Activated CD8-positive, alpha-beta memory T cell treated with anti-CD3 and anti-CD28 coated beads, Interleukin-2, amount 10 ng/mL, durations not matched to agents 7 days and 5 days (primary cell): ENCODE data around the gene GPR55. TPM values are rescaled to one million over a fixed set of nuclear protein-coding genes. Genes with fewer than 3 reads are reported as not detected.
A peak's percentile ranks its signal among the peaks of the same experiment; 100 is the strongest.

Experiments
- ATAC-seq: fragments of 150-1000 bp; cut with Tn5 transposase; one replicate; pipeline ENCODE4 v1.10.0; 2021; ENCODE audit warnings: moderate library complexity
- CTCF ChIA-PET: fragments of 350-600 bp; sonication (Branson Sonifier 250); formaldehyde crosslinking; loops from one replicate; lab custom pipeline; 2021; ENCODE audit warnings: antibody characterized with exemption; lab: Charles Lee
- DNase-seq: peaks from one replicate; pipeline ENCODE4 v3.0.0-alpha.2; 2020
- H3K27ac Mint-ChIP-seq: one replicate; pipeline ENCODE4 v1.8.0; 2021; ENCODE audit warnings: mild to moderate bottlenecking, mixed read lengths
- H3K27me3 Mint-ChIP-seq: one replicate; pipeline ENCODE4 v1.8.0; 2021; ENCODE audit warnings: mixed read lengths
- H3K36me3 Mint-ChIP-seq: one replicate; pipeline ENCODE4 v1.8.0; 2021; ENCODE audit warnings: mild to moderate bottlenecking, mixed read lengths
- H3K4me1 Mint-ChIP-seq: one replicate; pipeline ENCODE4 v1.8.0; 2021; ENCODE audit warnings: mixed read lengths
- H3K4me3 Mint-ChIP-seq: one replicate; pipeline ENCODE4 v1.8.0; 2021; ENCODE audit warnings: mild to moderate bottlenecking, moderate library complexity, mixed read lengths
- H3K9me3 Mint-ChIP-seq: one replicate; pipeline ENCODE4 v1.8.0; 2022; ENCODE audit warnings: low read depth, mixed read lengths
- total RNA-seq, 2 experiments: library from RNA; stranded (reverse); gene quantifications; one replicate each; pipeline ENCODE4 v1.2.3, GENCODE V29; 2021

GPR55 gene
- total RNA-seq, 2 experiments from 2014 or later = 42.1 to 58.8 TPM

DNA sequence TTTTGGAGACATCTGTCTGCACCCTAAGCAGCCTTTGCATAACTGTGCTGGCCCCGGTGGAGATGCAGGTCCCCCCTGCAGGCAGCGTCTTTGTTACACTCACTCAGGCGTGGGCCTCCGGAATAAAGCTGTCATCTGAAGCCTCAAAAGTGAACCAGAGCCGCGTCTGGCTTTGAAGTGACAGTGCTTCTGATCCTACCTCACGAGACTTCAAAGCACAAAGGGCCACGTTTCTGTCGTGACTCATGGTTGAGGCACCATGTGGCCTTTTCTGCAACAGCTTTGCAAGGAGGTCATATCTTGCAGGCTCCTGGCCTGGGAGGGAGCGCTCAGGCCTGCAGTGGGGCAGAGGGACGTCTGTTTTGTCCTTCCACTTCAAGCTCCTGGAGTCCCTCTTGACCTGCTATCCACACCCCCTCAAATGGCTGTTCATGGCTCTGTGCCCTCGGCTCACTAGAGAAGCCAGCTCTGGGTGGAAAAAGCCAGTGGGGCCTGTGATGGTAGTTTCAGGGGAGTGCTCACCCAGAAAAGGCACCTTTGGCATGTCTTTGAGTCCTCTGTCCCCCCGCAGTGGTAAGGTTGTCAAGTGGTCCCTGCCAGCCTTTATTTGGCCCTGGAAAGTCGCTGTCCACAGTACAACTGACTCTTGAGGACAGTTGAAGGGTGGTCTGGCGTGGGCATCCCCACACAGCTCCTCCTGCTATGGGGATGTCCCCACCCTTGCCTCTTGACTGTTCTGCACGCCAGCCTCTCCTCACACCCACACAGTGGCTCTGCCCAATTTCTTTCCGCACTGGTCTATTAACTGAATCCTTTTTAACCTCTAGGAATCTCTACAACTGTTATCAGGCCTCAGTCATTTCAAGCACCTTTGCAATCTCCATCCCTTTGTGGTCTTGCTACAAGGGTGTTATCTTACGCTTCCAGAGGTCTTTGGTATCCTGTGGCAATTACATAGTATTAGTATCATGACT, 19.3 kb downstream of the GPR55 start:
- DNase-seq = peak; percentile 82
- peaks cover 29% of the 10 kb centered on the region for H3K36me3 Mint-ChIP-seq
- peaks cover 78% of the 10 kb centered on the region for H3K4me1 Mint-ChIP-seq
- no peak overlapping the region for H3K4me3 Mint-ChIP-seq
- no peaks in the 10 kb centered on the region for H3K9me3 Mint-ChIP-seq
- CTCF ChIA-PET = interaction anchor here (0.5 to 22.6 kb wide), 10 partner anchors 8 to 443 kb away, joined by 3 to 309 read pairs (median 3); partner anchors contain the start of gene GPR55
- peak; percentile 69 for ATAC-seq
- H3K27ac Mint-ChIP-seq = peak overlapping the region; percentile 63
- H3K27me3 Mint-ChIP-seq = peaks cover 13% of the 10 kb centered on the region

DNA sequence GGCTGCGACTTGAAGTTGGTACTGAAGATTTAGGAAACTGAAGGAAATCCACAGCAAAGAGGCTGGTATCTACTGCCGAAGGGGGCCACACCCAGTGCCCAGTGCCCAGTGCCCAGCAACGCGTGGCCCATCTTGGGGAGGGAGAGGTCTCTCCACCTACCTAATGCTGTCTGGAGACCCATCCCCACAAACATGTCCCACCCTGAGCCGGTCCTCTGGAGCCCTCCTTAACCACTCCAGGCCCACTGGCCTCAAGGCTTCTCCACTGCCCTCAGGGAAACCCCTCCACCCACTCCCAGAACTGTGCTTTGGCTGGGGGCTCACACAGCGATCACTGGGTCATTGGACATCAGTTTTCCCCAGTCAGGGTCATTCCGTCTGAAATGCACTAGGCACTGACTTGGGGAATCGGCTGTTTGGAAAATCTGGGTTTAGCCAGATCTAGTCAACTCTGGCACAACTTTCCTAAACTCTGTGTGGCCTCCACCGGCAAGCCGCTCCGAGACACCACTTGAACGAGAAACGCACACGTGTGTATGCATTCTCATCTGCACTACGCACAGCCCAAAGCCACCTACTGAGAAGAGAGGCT, 20.1 kb downstream of the GPR55 start:
- no peak overlapping the region for H3K4me3 Mint-ChIP-seq
- H3K4me1 Mint-ChIP-seq = peaks cover 73% of the 10 kb centered on the region
- ATAC-seq (no peak), DNase-seq (peak; percentile 40)
- peaks cover 19% of the 10 kb centered on the region for H3K27me3 Mint-ChIP-seq
- CTCF ChIA-PET = interaction anchor here (0.5 to 22.6 kb wide), 12 partner anchors 9 to 444 kb away, joined by 3 to 309 read pairs (median 4); partner anchors contain the start of gene GPR55
- H3K9me3 Mint-ChIP-seq = no peaks in the 10 kb centered on the region
- H3K27ac Mint-ChIP-seq = peak overlapping the region; percentile 63
- H3K36me3 Mint-ChIP-seq = peaks cover 21% of the 10 kb centered on the region

DNA sequence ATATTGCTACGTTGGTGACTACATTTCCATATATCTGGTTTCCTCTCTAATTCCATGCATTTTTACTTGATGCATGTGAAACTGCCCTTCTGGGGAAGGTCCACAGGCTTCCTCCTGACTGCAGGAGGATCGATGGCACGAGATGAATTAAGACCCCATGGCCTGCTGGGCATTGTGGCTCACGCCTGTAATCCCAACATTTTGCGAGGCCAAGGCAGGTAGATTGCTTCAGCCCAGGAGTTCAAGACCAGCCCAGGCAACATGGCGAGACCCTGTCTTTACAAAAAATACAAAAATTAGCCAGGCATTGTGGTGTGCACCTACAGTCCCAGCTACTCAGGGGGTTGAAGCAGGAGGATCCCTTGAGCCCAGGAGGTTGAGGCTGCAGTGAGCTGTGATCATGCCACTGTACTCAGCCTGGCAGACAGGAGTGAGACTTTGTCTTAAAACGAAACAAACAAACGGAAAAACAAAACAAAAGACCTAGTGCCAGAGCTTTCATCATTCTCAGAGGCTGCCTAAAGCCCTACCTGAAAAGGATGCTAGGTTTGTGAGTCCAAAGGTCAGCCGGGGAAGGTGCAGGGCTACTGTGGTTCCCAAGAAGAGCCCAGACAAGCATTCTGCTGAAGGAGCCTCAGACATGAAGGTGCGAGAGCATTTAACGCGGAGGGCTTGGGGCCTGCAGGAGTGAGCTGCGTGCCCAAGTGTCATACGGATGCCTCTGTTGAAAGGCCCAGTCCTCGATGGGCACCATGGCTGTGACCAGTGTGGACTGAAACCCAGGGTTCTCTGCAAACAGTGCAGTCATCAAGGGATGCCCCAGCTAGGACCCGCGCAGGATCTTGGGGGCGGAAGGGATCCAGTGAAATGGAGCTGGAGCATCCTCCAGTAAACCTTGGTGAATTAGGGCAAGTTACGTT, 21.6 kb downstream of the GPR55 start:
- CTCF ChIA-PET = interaction anchor here (0.6 to 22.6 kb wide), 9 partner anchors 10 to 155 kb away, joined by 3 to 309 read pairs (median 5); partner anchors contain the start of gene GPR55
- peak overlapping the region; percentile 28 for H3K27ac Mint-ChIP-seq
- peaks cover 19% of the 10 kb centered on the region for H3K27me3 Mint-ChIP-seq
- peak; percentile 38 for DNase-seq
- peaks cover 12% of the 10 kb centered on the region for H3K36me3 Mint-ChIP-seq
- no peaks in the 10 kb centered on the region for H3K9me3 Mint-ChIP-seq
- H3K4me1 Mint-ChIP-seq = peaks cover 66% of the 10 kb centered on the region
- H3K4me3 Mint-ChIP-seq = no peak overlapping the region
- ATAC-seq = no peak

GRCh38 chr2:230902180-230902899, 22.7 kb downstream of the GPR55 start:
- CTCF ChIA-PET = interaction anchor here (0.6 to 22.6 kb wide), 22 partner anchors 9 to 157 kb away, joined by 3 to 309 read pairs (median 4); partner anchors contain the start of gene GPR55
- no peak overlapping the region for H3K27ac Mint-ChIP-seq
- H3K9me3 Mint-ChIP-seq = no peaks in the 10 kb centered on the region
- peak; percentile 76 for DNase-seq
- ATAC-seq = peak; percentile 64
- peaks cover 23% of the 10 kb centered on the region for H3K27me3 Mint-ChIP-seq
- peaks cover 7% of the 10 kb centered on the region for H3K36me3 Mint-ChIP-seq
- no peak overlapping the region for H3K4me3 Mint-ChIP-seq
- peaks cover 59% of the 10 kb centered on the region for H3K4me1 Mint-ChIP-seq

DNA sequence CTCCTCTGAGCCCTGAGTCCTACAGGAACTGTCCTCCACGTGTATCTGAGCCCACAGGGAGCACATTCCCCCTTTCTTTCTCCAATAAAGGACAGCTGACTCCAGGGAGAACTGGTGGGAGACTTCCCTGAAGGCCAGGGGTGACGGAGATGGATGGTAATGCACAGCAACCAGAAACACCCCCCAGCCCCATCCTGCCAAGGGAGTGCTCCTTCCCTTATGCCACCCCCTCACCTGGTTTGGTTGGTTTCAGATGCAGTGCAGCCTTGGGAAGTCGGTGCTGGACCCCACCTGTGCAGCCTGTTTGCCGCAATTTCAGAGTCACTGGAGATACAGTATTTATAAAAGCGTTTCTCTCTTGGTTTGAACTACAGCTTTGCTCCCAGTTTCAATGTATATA, 24.0 kb downstream of the GPR55 start:
- H3K27ac Mint-ChIP-seq = no peak overlapping the region

GRCh38 chr2:230900336-230900995, 24.6 kb downstream of the GPR55 start:
- ATAC-seq (no peak), DNase-seq (peak; percentile 31)
- no peak overlapping the region for H3K27ac Mint-ChIP-seq
- H3K4me3 Mint-ChIP-seq = no peak overlapping the region
- CTCF ChIA-PET = interaction anchor here (0.9 to 22.6 kb wide), 6 partner anchors 7 to 153 kb away, joined by 3 to 309 read pairs (median 12); partner anchors contain the start of gene GPR55
- H3K36me3 Mint-ChIP-seq = no peaks in the 10 kb centered on the region
- no peaks in the 10 kb centered on the region for H3K9me3 Mint-ChIP-seq
- H3K27me3 Mint-ChIP-seq = peaks cover 31% of the 10 kb centered on the region
- H3K4me1 Mint-ChIP-seq = peaks cover 54% of the 10 kb centered on the region

More for the DNA sequence above, 24.0 kb downstream of the GPR55 start:
- peak; percentile 34 for DNase-seq
- CTCF ChIA-PET = interaction anchor here (1.5 to 22.6 kb wide), 8 partner anchors 8 to 152 kb away, joined by 3 to 309 read pairs (median 10); partner anchors contain the start of gene GPR55
- Mint-ChIP-seq H3K4me3 (no peak overlapping the region), H3K9me3 (no peaks in the 10 kb centered on the region), H3K27me3 (peaks cover 31% of the 10 kb centered on the region), H3K4me1 (peaks cover 54% of the 10 kb centered on the region), H3K36me3 (peaks cover 1% of the 10 kb centered on the region)
- ATAC-seq = no peak

GRCh38 chr2:230899786-230900185, 25.3 kb downstream of the GPR55 start:
- Mint-ChIP-seq H3K36me3 (no peaks in the 10 kb centered on the region), H3K9me3 (no peaks in the 10 kb centered on the region), H3K4me3 (no peak overlapping the region), H3K27me3 (peaks cover 31% of the 10 kb centered on the region), H3K4me1 (peaks cover 50% of the 10 kb centered on the region), H3K27ac (no peak overlapping the region)
- ATAC-seq = peak; percentile 54
- CTCF ChIA-PET = interaction anchor here (0.9 to 22.6 kb wide), 5 partner anchors 11 to 153 kb away, joined by 3 to 309 read pairs (median 5); partner anchors contain the start of gene GPR55
- peak; percentile 57 for DNase-seq

DNA sequence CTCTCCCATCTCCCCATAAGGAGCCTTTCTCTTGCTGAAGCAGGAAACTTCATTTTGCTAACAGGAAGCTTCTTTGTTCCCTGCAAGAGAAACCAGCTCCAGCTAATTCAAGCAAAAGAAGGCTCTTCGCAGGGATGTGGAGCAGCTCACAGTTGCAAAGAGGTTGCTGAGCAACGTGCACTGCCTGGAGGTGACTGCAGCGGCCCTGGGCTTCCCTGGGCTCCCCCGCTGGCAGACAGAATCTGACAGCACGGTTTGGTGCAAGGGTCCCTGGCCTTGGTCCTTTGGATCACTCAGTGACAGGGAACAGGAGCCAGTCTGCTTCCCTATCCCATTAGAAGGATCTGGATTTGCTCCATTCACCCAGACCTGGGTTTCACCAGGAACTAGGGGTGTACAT, 25.8 kb downstream of the GPR55 start:
- Mint-ChIP-seq H3K36me3 (no peaks in the 10 kb centered on the region), H3K4me3 (no peak overlapping the region), H3K4me1 (peaks cover 50% of the 10 kb centered on the region), H3K27me3 (peaks cover 36% of the 10 kb centered on the region), H3K9me3 (no peaks in the 10 kb centered on the region), H3K27ac (no peak overlapping the region)
- DNase-seq (peak; percentile 33), ATAC-seq (no peak)
- CTCF ChIA-PET = interaction anchor here (1.8 to 22.6 kb wide), 3 partner anchors 21 to 86 kb away, joined by 5 to 309 read pairs (median 11); partner anchors contain the start of gene GPR55

DNA sequence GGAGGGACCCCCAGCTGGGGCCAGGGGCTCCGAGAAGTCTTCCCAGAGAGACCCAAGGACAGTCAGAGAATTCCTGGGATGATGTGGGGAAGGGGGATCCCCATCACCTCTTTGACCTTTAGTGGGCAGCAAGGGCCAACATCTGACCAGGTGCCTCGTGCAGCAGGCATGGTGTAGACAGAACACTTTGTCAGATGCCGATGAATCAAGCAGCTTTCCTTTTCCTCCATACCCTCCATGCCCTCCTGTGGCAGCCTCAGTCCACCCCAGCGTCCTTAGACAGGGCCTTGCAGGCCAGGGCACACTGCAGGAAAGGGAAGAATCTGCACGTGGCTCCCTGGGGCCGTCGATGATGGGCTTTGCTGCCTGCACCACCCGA, 26.3 kb downstream of the GPR55 start:
- no peak overlapping the region for H3K4me3 Mint-ChIP-seq
- H3K27ac Mint-ChIP-seq = no peak overlapping the region
- CTCF ChIA-PET = interaction anchor here (1.8 to 22.6 kb wide), 4 partner anchors 21 to 152 kb away, joined by 4 to 309 read pairs (median 8); partner anchors contain the start of gene GPR55
- H3K27me3 Mint-ChIP-seq = peaks cover 37% of the 10 kb centered on the region
- no peaks in the 10 kb centered on the region for H3K36me3 Mint-ChIP-seq
- peak; percentile 34 for DNase-seq
- ATAC-seq = no peak
- no peaks in the 10 kb centered on the region for H3K9me3 Mint-ChIP-seq
- H3K4me1 Mint-ChIP-seq = peaks cover 51% of the 10 kb centered on the region

GRCh38 chr2:230898016-230898712, 26.9 kb downstream of the GPR55 start:
- H3K27me3 Mint-ChIP-seq = peaks cover 40% of the 10 kb centered on the region
- ATAC-seq (no peak), DNase-seq (peak; percentile 38)
- peaks cover 52% of the 10 kb centered on the region for H3K4me1 Mint-ChIP-seq
- CTCF ChIA-PET = interaction anchor here (1.0 to 22.6 kb wide), 6 partner anchors 20 to 155 kb away, joined by 4 to 309 read pairs (median 6); partner anchors contain the start of gene GPR55
- H3K36me3 Mint-ChIP-seq = no peaks in the 10 kb centered on the region
- no peak overlapping the region for H3K4me3 Mint-ChIP-seq
- no peak overlapping the region for H3K27ac Mint-ChIP-seq
- no peaks in the 10 kb centered on the region for H3K9me3 Mint-ChIP-seq
